Glutamatergic neuron (in vitro differentiated cells): ENCODE data around the gene SPTSSB. TPM values are rescaled to one million over a fixed set of nuclear protein-coding genes. Genes with fewer than 3 reads are reported as not detected.

Experiments used
- DNase-seq: peaks from one replicate; pipeline ENCODE4 v3.0.0; 2022
- H3K27ac Mint-ChIP-seq: one replicate; pipeline ENCODE4 v1.8.0; 2020; ENCODE audit warnings: mild to moderate bottlenecking, mixed read lengths, inconsistent platforms; ENCODE audit not compliant: unreplicated experiment
- H3K27me3 Mint-ChIP-seq: one replicate; pipeline ENCODE4 v1.8.0; 2020; ENCODE audit warnings: mild to moderate bottlenecking, moderate library complexity, mixed read lengths, inconsistent platforms; ENCODE audit not compliant: unreplicated experiment
- H3K36me3 Mint-ChIP-seq: one replicate; pipeline ENCODE4 v1.8.0; 2020; ENCODE audit warnings: mild to moderate bottlenecking, mixed read lengths, inconsistent platforms; ENCODE audit not compliant: unreplicated experiment
- H3K4me1 Mint-ChIP-seq: one replicate; pipeline ENCODE4 v1.8.0; 2020; ENCODE audit warnings: mild to moderate bottlenecking, low read depth, mixed read lengths, inconsistent platforms; ENCODE audit not compliant: unreplicated experiment
- H3K4me3 Mint-ChIP-seq: one replicate; pipeline ENCODE4 v1.8.0; 2020; ENCODE audit warnings: mild to moderate bottlenecking, mixed read lengths, inconsistent platforms; ENCODE audit not compliant: unreplicated experiment
- H3K9me3 Mint-ChIP-seq: one replicate; pipeline ENCODE4 v1.8.0; 2020; ENCODE audit warnings: mild to moderate bottlenecking, moderate library complexity, mixed read lengths, inconsistent platforms; ENCODE audit not compliant: unreplicated experiment
- CTCF ChIP-seq: fragments of 200-600 bp; sonication (generic); IDR thresholded peaks from one replicate; pipeline ENCODE4 v1.5.0; 2021; ENCODE audit not compliant: partially characterized antibody, unreplicated experiment
- total RNA-seq: library from RNA; stranded (reverse); fragmentation: NEBNext Ultra II Directional; extraction: Animal tissue kit (Norgen Biotek cat#: 25700); gene quantifications from one replicate; pipeline ENCODE4 v1.2.1, GENCODE V29; 2021; ENCODE audit not compliant: unreplicated experiment

The SPTSSB gene
- total RNA-seq, 1 donor from 2014 or later: 1.9 TPM

- H3K27ac Mint-ChIP-seq: no peak overlapping the region
- DNase-seq: no peak
- no peak overlapping the region for H3K4me3 Mint-ChIP-seq
- no peaks in the 10 kb centered on the region for H3K27me3 Mint-ChIP-seq
- H3K4me1 Mint-ChIP-seq: no peaks in the 10 kb centered on the region
- no peaks in the 10 kb centered on the region for H3K36me3 Mint-ChIP-seq
- TF ChIP-seq CTCF: no peak
- H3K9me3 Mint-ChIP-seq: no peaks in the 10 kb centered on the region
These were observed 51.5 kb downstream of the SPTSSB start for GRCh38 chr3:161319867-161320266.

- Mint-ChIP-seq H3K36me3 (no peaks in the 10 kb centered on the region), H3K4me3 (no peak overlapping the region), H3K27ac (no peak overlapping the region), H3K4me1 (no peaks in the 10 kb centered on the region), H3K9me3 (no peaks in the 10 kb centered on the region), H3K27me3 (peaks cover 1% of the 10 kb centered on the region)
- no peak for TF ChIP-seq CTCF
- no peak for DNase-seq
These were observed 54.2 kb downstream of the SPTSSB start for GRCh38 chr3:161317077-161317476.

- Mint-ChIP-seq H3K27me3 (peaks cover 1% of the 10 kb centered on the region), H3K27ac (no peak overlapping the region), H3K4me1 (no peaks in the 10 kb centered on the region), H3K36me3 (no peaks in the 10 kb centered on the region), H3K4me3 (no peak overlapping the region), H3K9me3 (no peaks in the 10 kb centered on the region)
- no peak for DNase-seq
- TF ChIP-seq CTCF: no peak
These were observed 55.2 kb downstream of the SPTSSB start for GRCh38 chr3:161316006-161316689.

GRCh38 chr3:161314836-161315395 is 56.4 kb downstream of the SPTSSB start:
- Mint-ChIP-seq H3K4me1 (no peaks in the 10 kb centered on the region), H3K27ac (no peak overlapping the region), H3K4me3 (no peak overlapping the region), H3K27me3 (peaks cover 1% of the 10 kb centered on the region), H3K36me3 (no peaks in the 10 kb centered on the region), H3K9me3 (no peaks in the 10 kb centered on the region)
- TF ChIP-seq CTCF: no peak
- no peak for DNase-seq

- Mint-ChIP-seq H3K9me3 (no peaks in the 10 kb centered on the region), H3K27ac (no peak overlapping the region), H3K4me1 (no peaks in the 10 kb centered on the region), H3K36me3 (peaks cover 8% of the 10 kb centered on the region), H3K4me3 (no peak overlapping the region), H3K27me3 (peaks cover 1% of the 10 kb centered on the region)
- DNase-seq: no peak
- no peak for TF ChIP-seq CTCF
These were observed 60.5 kb downstream of the SPTSSB start for GRCh38 chr3:161310649-161311423.
